SK-N-SH treated with all-trans-retinoic acid at 6 μM for 48 hours (cell line): ENCODE measurements around the gene MARK3.

Experiments
- BACH2 ChIP-seq: fragments of 250-450 bp; sonication (Bioruptor Pico); IDR thresholded peaks from 2 replicates; pipeline ENCODE4 v1.9.0; 2021; ENCODE audit warnings: mild to moderate bottlenecking, borderline replicate concordance
- CREB5 ChIP-seq: fragments of 250-450 bp; sonication (Bioruptor Pico); IDR thresholded peaks from 2 replicates; pipeline ENCODE4 v1.5.1; 2020; ENCODE audit warnings: low read depth, mild to moderate bottlenecking, moderate library complexity
- CSRNP3 ChIP-seq: fragments of 250-450 bp; sonication (Bioruptor Pico); IDR thresholded peaks from 2 replicates; pipeline ENCODE4 v1.5.1; 2021; ENCODE audit warnings: mild to moderate bottlenecking, moderate library complexity
- ESRRG ChIP-seq: fragments of 250-450 bp; sonication (Bioruptor Pico); IDR thresholded peaks from 2 replicates; pipeline ENCODE4 v1.6.1; 2021; ENCODE audit warnings: mild to moderate bottlenecking
- GLIS3 ChIP-seq: fragments of 250-450 bp; sonication (Bioruptor Pico); IDR thresholded peaks from 2 replicates; pipeline ENCODE4 v1.5.0; 2020; ENCODE audit warnings: mild to moderate bottlenecking, moderate library complexity
- OSR1 ChIP-seq: fragments of 250-450 bp; sonication (Bioruptor Pico); IDR thresholded peaks from 2 replicates; pipeline ENCODE4 v1.8.0; 2022; ENCODE audit warnings: moderate library complexity, mild to moderate bottlenecking, inconsistent platforms
- PATZ1 ChIP-seq: fragments of 250-450 bp; sonication (Bioruptor Pico); IDR thresholded peaks from 2 replicates; pipeline ENCODE4 v1.8.0; 2020; ENCODE audit warnings: mild to moderate bottlenecking, moderate library complexity, borderline replicate concordance
- RARB ChIP-seq: fragments of 250-450 bp; sonication (Bioruptor Pico); IDR thresholded peaks from 2 replicates; pipeline ENCODE4 v1.8.0; 2021; ENCODE audit warnings: mild to moderate bottlenecking, moderate library complexity
- TCF4 ChIP-seq: fragments of 250-450 bp; sonication (Bioruptor Pico); IDR thresholded peaks from 2 replicates; pipeline ENCODE4 v1.8.0; 2021; ENCODE audit warnings: mild to moderate bottlenecking, moderate library complexity, borderline replicate concordance
- TOX ChIP-seq: fragments of 250-450 bp; sonication (Bioruptor Pico); IDR thresholded peaks from 2 replicates; pipeline ENCODE4 v1.8.0; 2021; ENCODE audit warnings: mild to moderate bottlenecking, moderate library complexity, borderline replicate concordance
- ZFP3 ChIP-seq: fragments of 250-450 bp; sonication (Bioruptor Pico); IDR thresholded peaks from 2 replicates; pipeline ENCODE4 v1.5.0; 2020; ENCODE audit warnings: mild to moderate bottlenecking, moderate library complexity
- ZNF565 ChIP-seq: fragments of 450-650 bp; formaldehyde crosslinking; conservative IDR thresholded peaks from 2 replicates; pipeline ENCODE4 v1.5.0; 2020; ENCODE audit warnings: low read depth, mild to moderate bottlenecking, moderate library complexity
- ZNF8 ChIP-seq: fragments of 450-650 bp; formaldehyde crosslinking; IDR thresholded peaks from 2 replicates; pipeline ENCODE4 v1.5.0; 2020; ENCODE audit warnings: mild to moderate bottlenecking, moderate library complexity

GRCh38 chr14:103518422-103519042 lies 133.3 kb downstream of the MARK3 start:
- no peak for TF ChIP-seq GLIS3 (CRISPR knock-in tag)
- no peak for TF ChIP-seq ZNF565 (CRISPR knock-in tag)
- no peak for TF ChIP-seq ZFP3 (CRISPR knock-in tag)
- TF ChIP-seq TOX (CRISPR knock-in tag) = no peak
- TF ChIP-seq PATZ1 (CRISPR knock-in tag) = no peak
- no peak for TF ChIP-seq OSR1 (CRISPR knock-in tag)
- no peak for TF ChIP-seq CREB5 (CRISPR knock-in tag)
- no peak for TF ChIP-seq BACH2 (CRISPR knock-in tag)
- TF ChIP-seq CSRNP3 (CRISPR knock-in tag) = no peak
- no peak for TF ChIP-seq ZNF8 (CRISPR knock-in tag)
- TF ChIP-seq TCF4 (CRISPR knock-in tag) = no peak
- TF ChIP-seq ESRRG = no peak
- no peak for TF ChIP-seq RARB
